ENCODE data around the gene MYCBPAP. TPM values are rescaled to one million over a fixed set of nuclear protein-coding genes. Genes with fewer than 3 reads are reported as not detected.
A peak's percentile ranks its signal among the peaks of the same experiment; 100 is the strongest.

The MYCBPAP gene
- total and polyA plus RNA-seq, 2 donors (not counting 1 experiment from before 2014, with no cell fraction given) = 0.16 to 3.0 TPM

- Histone ChIP-seq H3K27ac (ENCODE audit: insufficient read depth, low read length) (no peak overlapping the region), H3K9ac (ENCODE audit: insufficient read depth, low read length) (no peak overlapping the region), H3K36me3 (ENCODE audit: control insufficient read depth, insufficient read depth, low read length) (no peaks in the 10 kb centered on the region), H3K79me2 (ENCODE audit: control insufficient read depth, insufficient read depth, low read length) (no peaks in the 10 kb centered on the region), H3K27me3 (ENCODE audit: control insufficient read depth, insufficient read depth, low read length) (peaks cover 35% of the 10 kb centered on the region), H3K4me1 (ENCODE audit: control insufficient read depth, extremely low read depth, insufficient read depth, low read length) (no peaks in the 10 kb centered on the region), H4K20me1 (ENCODE audit: control insufficient read depth, extremely low read depth, insufficient read depth, low read length) (no peaks in the 10 kb centered on the region), H3K9me3 (ENCODE audit: control insufficient read depth, insufficient read depth, low read depth, low read length) (no peaks in the 10 kb centered on the region), H3K4me2 (ENCODE audit: extremely low read depth, insufficient read depth, low read length) (no peak overlapping the region), H2AFZ (ENCODE audit: low read length) (no peak overlapping the region), H3K4me3 (replicated peaks in 1 of 4; ENCODE audit: control extremely low read depth in 1 of 4, insufficient read depth in 1 of 4, low read depth in 3 of 4, low read length in 4 of 4) (no peak overlapping the region)
- no peak for DNase-seq (ENCODE audit: low read depth in 2 of 2)
- TF ChIP-seq EZH2 (IDR thresholded peaks at IDR 0.05; ENCODE audit: low read length, missing control alignments) = no peak
- no peak for TF ChIP-seq CTCF (conservative IDR thresholded peaks at IDR 0.05 in 1 of 2, IDR thresholded peaks at IDR 0.05 in 1 of 2; ENCODE audit: low read depth in 1 of 2, low read length in 2 of 2)
Measured at GRCh38 chr17:50529849-50530248, 21.6 kb downstream of the MYCBPAP start.

- no peak overlapping the region for H3K4me3 ChIP-seq (replicated peaks in 1 of 4; ENCODE audit: control extremely low read depth in 1 of 4, insufficient read depth in 1 of 4, low read depth in 3 of 4, low read length in 4 of 4)
- H3K27me3 ChIP-seq (ENCODE audit: control insufficient read depth, insufficient read depth, low read length) = peaks cover 32% of the 10 kb centered on the region
- no peak for TF ChIP-seq EZH2 (IDR thresholded peaks at IDR 0.05; ENCODE audit: low read length, missing control alignments)
- no peak for TF ChIP-seq CTCF (conservative IDR thresholded peaks at IDR 0.05 in 1 of 2, IDR thresholded peaks at IDR 0.05 in 1 of 2; ENCODE audit: low read depth in 1 of 2, low read length in 2 of 2)
- H3K9ac ChIP-seq (ENCODE audit: insufficient read depth, low read length) = no peak overlapping the region
- no peaks in the 10 kb centered on the region for H3K4me1 ChIP-seq (ENCODE audit: control insufficient read depth, extremely low read depth, insufficient read depth, low read length)
- no peaks in the 10 kb centered on the region for H4K20me1 ChIP-seq (ENCODE audit: control insufficient read depth, extremely low read depth, insufficient read depth, low read length)
- no peak overlapping the region for H3K4me2 ChIP-seq (ENCODE audit: extremely low read depth, insufficient read depth, low read length)
- H2AFZ ChIP-seq (ENCODE audit: low read length) = no peak overlapping the region
- no peak overlapping the region for H3K27ac ChIP-seq (ENCODE audit: insufficient read depth, low read length)
- no peaks in the 10 kb centered on the region for H3K9me3 ChIP-seq (ENCODE audit: control insufficient read depth, insufficient read depth, low read depth, low read length)
- no peak for DNase-seq (ENCODE audit: low read depth in 2 of 2)
- H3K36me3 ChIP-seq (ENCODE audit: control insufficient read depth, insufficient read depth, low read length) = no peaks in the 10 kb centered on the region
- no peaks in the 10 kb centered on the region for H3K79me2 ChIP-seq (ENCODE audit: control insufficient read depth, insufficient read depth, low read length)
Measured at GRCh38 chr17:50531428-50532025, 23.3 kb downstream of the MYCBPAP start.

- H4K20me1 ChIP-seq (ENCODE audit: control insufficient read depth, extremely low read depth, insufficient read depth, low read length) = no peaks in the 10 kb centered on the region
- no peak for TF ChIP-seq CTCF (conservative IDR thresholded peaks at IDR 0.05 in 1 of 2, IDR thresholded peaks at IDR 0.05 in 1 of 2; ENCODE audit: low read depth in 1 of 2, low read length in 2 of 2)
- TF ChIP-seq EZH2 (IDR thresholded peaks at IDR 0.05; ENCODE audit: low read length, missing control alignments) = no peak
- no peaks in the 10 kb centered on the region for H3K36me3 ChIP-seq (ENCODE audit: control insufficient read depth, insufficient read depth, low read length)
- H3K79me2 ChIP-seq (ENCODE audit: control insufficient read depth, insufficient read depth, low read length) = no peaks in the 10 kb centered on the region
- no peak within 1 kb of the TSS for H3K4me3 ChIP-seq (replicated peaks in 1 of 4; ENCODE audit: control extremely low read depth in 1 of 4, insufficient read depth in 1 of 4, low read depth in 3 of 4, low read length in 4 of 4)
- H3K9me3 ChIP-seq (ENCODE audit: control insufficient read depth, insufficient read depth, low read depth, low read length) = no peaks in the 10 kb centered on the region
- no peak within 1 kb of the TSS for H2AFZ ChIP-seq (ENCODE audit: low read length)
- DNase-seq (ENCODE audit: low read depth in 2 of 2) = no peak
- peaks cover 32% of the 10 kb centered on the region for H3K27me3 ChIP-seq (ENCODE audit: control insufficient read depth, insufficient read depth, low read length)
- no peak within 1 kb of the TSS for H3K9ac ChIP-seq (ENCODE audit: insufficient read depth, low read length)
- H3K4me1 ChIP-seq (ENCODE audit: control insufficient read depth, extremely low read depth, insufficient read depth, low read length) = no peaks in the 10 kb centered on the region
- H3K4me2 ChIP-seq (ENCODE audit: extremely low read depth, insufficient read depth, low read length) = peak within 1 kb of the TSS; percentile 68
- no peak within 1 kb of the TSS for H3K27ac ChIP-seq (ENCODE audit: insufficient read depth, low read length)
Measured at GRCh38 chr17:50532452-50533024, 24.3 kb downstream of the MYCBPAP start, which contains the start of gene EPN3. EPN3 (plus strand) TSS chr17:50532735; CDS start chr17:50536557, 3,822 bp downstream.
